D721Med (cell line): ENCODE data around the gene SUMF1.

Experiments
- DNase-seq: peaks from one replicate; pipeline ENCODE4 v3.0.0; 2011; ENCODE audit warnings: low spot score; ENCODE audit not compliant: insufficient read length
- FAIRE-seq: peaks from 2 replicates; lab custom pipeline; 2011; peaks lifted over from hg19 to GRCh38; lab: Jason Lieb, UNC
- CTCF ChIP-seq: IDR thresholded peaks from 2 replicates; pipeline ENCODE4 v1.5.1; 2012; ENCODE audit warnings: mild to moderate bottlenecking, control low read depth; ENCODE audit not compliant: insufficient read depth; ENCODE audit errors: missing control alignments

Gene SUMF1

GRCh38 chr3:4416427-4416945 lies 50.6 kb downstream of the SUMF1 start:
- FAIRE-seq (no peak), DNase-seq (no peak)
- no peak for TF ChIP-seq CTCF

DNA sequence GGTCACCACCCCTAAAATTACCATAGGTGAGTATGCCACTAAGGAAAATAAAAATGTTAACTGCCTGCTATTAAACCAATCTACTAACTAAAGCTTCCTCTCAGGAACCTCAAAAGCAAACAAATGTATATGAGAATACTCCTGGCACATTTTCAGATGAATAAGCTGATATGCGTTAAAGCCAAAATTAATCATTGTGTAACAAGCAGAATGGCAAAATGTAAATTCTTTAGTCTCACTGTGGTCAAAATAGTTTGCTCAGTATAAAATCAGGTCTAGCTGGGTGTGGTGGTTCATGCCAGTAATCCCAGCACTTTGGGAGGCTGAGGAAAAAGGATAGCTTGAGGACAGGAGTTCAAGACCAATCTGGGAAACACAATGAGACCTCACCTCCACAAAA lies 53.6 kb downstream of the SUMF1 start:
- no peak for DNase-seq
- FAIRE-seq, result no peak
- no peak for TF ChIP-seq CTCF

- DNase-seq (no peak), FAIRE-seq (no peak)
- no peak for TF ChIP-seq CTCF
Measured at GRCh38 chr3:4411833-4412232, 55.2 kb downstream of the SUMF1 start.

GRCh38 chr3:4411236-4411635 lies 55.8 kb downstream of the SUMF1 start:
- TF ChIP-seq CTCF, result no peak
- DNase-seq (no peak), FAIRE-seq (no peak)

GRCh38 chr3:4410606-4411005 lies 56.5 kb downstream of the SUMF1 start:
- DNase-seq (no peak), FAIRE-seq (no peak)
- TF ChIP-seq CTCF, result no peak

DNA sequence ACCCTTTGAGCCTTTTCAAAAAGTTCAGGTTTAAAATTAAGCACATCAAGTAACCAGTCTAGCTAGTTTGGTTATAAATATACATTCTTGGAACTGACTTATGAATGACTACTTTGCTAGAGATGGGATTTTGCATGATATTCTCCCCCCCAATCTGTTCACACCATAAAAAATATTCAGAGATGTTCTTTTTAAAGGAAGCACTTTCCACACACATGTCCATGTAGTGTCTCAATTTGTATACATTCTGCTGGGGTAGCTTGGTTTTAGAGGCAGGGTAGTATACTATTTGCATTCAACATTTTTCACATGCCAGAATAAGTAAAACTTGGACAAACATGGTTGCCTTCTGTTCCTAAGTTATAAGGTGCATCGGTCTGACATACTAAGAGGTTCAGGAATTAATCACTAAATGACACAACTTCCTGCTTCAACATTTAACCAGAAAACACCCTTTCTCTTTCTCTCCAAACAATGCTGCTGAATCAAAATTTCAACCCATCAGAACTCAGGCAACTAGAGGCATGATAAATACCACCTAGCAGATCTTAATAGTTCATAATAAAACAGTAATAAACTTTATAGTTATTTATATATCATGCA lies 57.0 kb downstream of the SUMF1 start:
- TF ChIP-seq CTCF, result no peak
- no peak for DNase-seq
- no peak for FAIRE-seq

DNA sequence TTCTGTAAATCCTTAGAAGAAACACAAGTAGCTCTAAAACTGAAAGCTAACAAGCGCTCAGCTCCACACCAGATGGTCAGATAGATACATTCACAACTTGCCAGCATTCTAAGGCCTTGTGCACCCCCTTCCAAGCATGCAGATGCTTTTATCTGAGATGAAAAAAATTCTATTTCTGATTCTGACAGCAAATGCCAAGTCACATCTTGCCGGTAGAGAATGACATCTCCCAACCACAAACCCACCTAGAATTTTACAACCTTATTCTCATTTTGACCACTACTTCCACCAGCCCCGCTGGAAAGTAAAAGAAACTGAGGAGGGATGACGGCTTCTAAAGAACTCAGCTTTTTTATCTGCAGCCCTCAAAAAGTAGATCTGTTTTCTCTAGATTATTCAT lies 57.7 kb downstream of the SUMF1 start:
- FAIRE-seq, result no peak
- DNase-seq, result no peak
- no peak for TF ChIP-seq CTCF
